SW480 (cell line): Measurements from ENCODE around the gene FHOD3.
"Not testable (repeated sequence)": the region's sequence is repeated elsewhere in the genome, so short reads cannot be mapped to it uniquely, and the experiment has no call there.

Source experiments
- DNase-seq: peaks from one replicate; pipeline ENCODE4 v3.0.0-alpha.2; 2016; ENCODE audit warnings: low spot score

The FHOD3 gene

DNA sequence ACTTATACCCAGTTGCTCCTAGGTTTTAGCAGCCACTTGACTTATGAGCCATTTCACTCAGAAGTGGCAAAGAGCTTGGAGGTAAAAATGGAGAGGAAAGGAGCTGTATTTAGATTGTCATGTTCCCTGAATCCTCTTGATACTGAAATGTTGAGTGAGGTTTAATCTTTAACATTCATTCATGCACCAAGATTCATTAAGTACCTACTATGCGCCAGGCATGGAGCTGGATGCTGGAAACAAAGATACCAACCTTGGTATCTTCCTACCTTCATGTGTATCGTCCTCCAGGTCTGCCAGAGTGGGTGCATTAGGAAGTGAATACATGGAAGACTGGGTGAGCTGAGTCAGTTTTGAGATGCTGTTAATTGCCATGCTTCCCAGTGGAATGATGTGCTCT, 507.6 kb downstream of the FHOD3 start:
- no peak for DNase-seq

DNA sequence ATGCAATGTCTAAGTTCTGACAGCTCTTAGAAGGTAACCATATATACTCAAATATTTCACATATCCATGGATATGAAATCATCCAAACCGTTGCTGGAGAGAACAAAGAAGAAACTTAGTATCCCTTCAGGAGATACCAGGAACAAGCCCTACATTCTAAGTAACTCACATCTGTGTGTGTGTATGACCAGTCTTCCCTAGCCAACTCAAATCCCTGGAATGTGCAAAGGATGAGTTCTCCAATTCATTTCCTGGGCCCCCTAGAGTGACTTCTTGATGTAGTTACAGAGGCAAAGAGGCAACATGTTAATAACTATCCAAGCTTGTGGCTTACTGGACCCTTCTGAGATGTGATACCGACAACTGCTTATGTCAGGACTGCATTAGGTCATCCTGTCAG, 511.2 kb downstream of the FHOD3 start:
- DNase-seq: no peak

DNA sequence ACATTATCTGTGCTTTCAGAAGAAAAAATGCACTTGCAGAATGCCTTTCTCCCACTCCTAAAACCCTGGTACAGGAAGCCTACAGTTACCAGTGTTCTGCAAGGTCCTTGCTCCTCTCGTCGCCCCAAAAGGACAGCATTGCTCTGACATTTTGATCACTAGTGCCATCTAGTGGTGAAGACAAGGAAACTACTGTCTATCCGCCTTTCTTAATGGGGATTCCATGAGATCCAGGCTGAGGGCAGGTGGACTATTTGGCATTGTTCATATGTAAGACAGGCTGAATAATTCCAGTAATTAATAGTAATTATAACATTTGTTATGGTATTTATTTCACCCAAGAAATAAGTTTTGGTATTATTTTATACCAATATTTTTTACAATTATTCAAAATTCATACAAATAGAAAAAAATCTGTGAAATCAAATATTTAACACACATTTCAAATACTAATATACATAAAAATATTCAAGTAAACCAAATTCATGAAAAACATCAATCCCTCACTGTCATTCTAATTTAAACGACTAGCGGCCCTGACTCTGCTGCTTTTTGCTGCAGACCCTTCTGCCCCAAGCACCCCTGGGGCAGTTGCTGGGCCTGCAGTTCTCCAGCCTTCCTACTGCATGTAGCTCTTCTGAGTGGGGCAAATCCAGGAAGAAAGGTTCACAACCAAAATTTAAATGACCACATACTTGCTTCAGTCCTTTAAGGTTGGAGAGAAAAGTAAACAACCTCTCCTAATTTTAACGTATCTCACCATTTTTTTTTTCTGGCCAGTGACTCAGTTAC, 512.3 kb downstream of the FHOD3 start:
- peak; percentile 57 for DNase-seq

DNA sequence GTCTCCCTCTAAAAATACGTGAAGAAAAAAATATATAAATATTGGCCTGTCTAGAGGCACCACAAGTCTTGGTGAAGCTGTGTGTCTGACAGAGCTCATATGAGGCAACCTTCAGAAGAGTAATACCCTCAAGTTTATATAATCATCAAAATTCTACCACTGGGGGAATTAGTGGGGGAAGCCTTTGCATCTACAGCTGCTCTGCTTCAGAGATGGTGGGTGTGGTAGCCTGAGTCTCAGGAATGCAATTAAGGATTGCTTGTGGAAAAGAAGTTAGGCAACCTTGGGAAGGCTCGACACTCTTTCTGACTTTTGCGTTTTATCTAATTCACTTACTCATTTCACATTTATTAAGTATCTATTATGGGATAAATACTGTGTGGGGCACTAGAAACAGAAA, 513.9 kb downstream of the FHOD3 start:
- no peak for DNase-seq

DNA sequence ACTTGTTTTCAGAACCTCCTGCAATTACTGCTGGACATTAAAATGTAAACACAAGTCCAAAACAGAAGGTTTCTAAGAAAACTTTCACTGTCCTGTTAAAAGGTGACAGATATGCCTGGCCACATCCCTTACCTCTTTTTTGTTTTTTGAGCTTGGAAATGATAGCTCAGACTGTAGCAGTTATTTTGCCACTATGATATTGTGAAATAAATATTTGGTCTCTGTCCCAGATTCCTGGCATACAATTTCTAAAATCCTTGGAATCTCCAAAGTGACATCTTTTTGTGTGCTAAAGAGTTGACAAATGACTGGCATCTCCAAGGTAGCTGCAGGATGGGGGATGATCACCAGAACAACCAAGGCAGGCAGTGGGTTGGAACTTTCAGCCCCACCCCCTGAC, 514.4 kb downstream of the FHOD3 start:
- DNase-seq: no peak

DNA sequence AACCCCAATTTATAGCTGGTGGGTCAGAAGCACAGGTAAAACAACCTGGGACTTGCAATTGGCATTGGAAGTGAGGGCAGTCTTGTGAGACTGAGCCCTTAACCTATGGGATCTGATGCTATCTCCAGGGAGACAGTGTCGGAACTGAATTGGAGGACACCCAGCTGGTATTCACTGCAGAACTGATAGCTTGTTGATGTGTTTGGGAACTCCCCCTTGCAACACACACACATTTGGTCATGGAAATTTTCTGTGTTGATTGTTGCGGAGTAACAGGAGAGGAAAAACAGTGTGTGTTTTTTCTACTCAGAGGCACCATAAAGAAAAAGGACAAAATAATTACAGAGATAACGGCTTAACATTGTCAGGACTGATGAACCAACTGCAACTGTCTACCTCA, 515.2 kb downstream of the FHOD3 start:
- DNase-seq: no peak

DNA sequence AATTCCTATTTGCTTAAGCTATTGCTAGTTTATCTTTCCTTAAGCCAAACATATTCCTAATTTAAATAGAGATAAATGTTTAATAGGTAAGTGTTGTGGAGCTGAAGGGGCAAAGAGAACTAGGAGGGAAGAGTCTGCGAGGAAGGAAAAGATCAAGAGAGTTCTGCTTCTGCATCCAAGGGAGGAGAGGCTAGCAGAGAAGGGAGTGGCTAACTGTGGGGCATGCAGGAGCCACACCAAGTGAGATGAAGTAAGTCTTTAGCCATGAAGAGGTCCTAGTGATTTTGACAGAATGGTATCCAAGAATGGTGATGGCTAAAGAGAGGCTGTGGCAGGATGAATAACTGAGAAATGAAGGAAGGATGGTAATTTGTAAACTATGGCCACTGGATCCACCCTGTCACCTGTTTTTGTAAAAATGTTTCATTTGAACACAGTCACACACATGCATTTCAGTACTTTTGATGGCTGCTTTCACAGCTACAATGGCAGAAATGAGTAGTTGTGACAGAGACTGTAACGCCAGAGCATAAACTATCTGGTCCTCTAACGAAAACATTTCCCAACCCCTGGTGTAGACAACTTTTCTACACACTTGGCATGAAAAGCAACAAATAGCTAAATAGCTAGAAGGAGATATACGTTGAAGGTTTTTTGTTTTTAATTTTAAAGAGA, 515.7 kb downstream of the FHOD3 start:
- DNase-seq: no peak

DNA sequence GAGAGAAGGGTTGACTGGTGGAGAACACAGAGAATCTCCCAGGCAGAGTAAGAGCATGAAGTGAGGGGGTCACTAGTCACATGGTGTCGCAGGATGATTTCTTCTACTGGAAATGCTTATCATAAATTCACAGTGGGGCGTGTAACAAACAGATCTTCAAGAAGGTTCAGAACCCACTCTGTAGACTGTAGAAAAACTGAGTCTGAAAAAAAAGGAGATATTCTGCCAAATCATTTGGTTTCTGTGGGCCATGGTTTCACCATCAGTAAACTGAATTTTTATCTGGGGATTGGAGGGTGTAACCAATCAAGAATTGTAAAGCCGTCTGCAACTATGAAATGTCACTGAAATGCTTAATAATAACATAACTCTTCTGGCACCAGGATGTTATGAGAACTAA, 516.3 kb downstream of the FHOD3 start:
- DNase-seq: no peak

DNA sequence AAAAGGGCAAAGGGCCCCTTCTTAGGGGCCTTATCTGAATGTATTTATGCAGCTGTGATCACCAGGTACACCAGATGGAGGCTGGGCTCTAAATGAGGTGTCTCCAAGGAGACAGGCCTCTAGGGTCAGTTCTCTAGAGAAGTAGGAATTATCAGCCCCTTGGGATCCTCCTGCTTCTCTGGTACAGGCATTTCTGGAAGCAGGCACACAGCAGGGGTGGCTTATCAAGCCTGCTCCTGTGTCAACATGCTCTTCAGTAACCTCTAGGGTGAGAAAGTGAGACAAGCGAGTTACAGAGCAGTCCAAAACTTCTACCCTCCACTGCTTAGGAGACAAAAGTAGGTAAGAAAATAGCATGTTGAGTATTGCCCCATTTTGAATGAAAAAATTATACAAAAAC, 517.5 kb downstream of the FHOD3 start:
- DNase-seq: no peak

DNA sequence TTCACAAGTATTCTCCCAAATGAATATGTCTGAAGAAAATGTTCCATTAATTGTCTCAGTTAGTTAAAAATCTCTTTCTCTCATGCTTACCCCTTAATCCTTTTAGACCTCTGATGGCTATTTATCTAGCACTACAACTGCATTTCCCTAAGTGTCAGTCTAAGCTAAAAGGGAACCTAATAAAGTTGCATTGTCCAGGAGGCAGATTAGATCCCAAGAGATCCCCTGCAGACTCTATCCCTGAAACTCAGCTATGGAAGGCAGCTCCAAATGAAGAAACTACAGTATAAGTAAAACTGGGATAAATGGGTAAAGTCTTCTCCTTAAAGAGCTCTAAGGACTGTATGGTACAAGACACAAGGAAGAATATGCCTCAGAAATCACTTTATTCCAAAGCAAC, 518.6 kb downstream of the FHOD3 start:
- DNase-seq: not testable (repeated sequence)

DNA sequence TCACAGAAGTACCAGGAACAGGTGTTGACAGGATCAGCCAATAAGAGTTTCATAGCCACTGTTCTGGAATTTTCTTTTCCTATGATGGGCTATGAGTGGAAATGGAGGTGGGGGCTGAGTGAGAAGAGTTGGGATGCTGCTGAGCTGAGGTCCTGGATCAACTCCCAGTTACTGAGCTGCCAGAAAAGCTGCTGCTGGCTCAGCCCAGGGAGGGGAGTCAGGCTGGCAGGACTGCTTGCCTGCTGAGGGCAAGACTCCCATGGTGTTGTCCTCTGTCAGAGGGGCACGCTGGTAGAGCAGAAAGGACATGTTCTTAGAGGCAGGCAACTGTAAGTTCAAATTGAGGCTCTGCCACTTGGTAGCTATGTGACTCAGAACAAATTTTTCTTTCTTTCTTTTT, 519.5 kb downstream of the FHOD3 start:
- DNase-seq: no peak

DNA sequence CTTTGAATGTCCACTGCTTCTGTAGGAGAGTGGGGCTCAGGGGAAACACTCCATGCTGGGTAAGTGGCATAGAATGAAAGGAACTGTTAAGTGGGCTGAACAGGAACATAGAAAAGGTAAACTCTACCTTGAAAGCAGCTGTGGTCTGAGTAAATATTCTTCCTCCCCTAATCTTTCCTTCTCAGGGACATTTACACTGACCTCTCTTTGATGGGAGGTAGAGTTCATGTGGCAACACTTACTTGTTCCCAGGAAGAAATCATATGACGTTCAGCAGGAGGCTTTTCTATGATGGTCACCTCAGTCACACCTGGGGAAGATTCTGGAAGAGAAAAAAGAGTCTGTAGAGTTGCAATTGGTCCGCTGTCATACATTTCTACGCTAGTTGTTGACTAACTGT, 521.1 kb downstream of the FHOD3 start:
- no peak for DNase-seq

DNA sequence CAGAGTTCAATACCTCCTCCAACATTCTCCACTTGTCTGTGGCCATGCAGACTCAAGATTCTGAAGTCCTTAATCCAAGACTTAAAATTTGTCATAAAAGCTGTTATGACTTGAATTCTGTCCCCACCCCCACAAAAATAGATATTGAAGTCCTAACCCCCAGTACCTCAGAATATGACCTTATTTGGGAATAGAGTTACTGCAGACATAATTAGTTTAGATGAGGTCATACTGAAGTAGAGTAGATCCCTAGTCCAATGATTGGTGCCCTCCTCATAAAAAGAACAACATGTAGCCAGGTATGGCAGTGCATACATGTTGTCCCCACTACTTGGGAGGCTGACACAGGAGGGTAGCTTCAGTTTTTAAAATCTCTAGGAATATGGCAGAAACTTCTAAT, 522.1 kb downstream of the FHOD3 start:
- no peak for DNase-seq

DNA sequence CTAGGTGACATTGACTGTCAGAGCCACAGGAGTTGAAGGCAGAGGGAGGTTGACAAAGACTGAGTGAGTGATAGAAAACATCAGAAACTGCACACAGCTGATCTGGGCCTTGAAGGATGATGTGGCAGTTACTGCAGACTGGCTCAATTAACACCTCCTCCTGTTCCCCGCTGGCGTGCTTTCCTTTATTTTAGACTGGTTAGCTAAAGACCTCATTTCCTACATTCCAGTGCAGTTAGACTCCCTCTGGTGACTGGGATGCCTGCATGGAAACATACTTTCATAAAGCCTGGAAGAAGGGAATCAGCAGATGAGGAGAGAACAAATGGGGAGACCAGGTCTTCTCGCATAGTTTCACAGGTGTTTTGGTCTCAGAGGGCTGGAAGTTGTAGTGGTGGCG, 524.2 kb downstream of the FHOD3 start:
- no peak for DNase-seq

DNA sequence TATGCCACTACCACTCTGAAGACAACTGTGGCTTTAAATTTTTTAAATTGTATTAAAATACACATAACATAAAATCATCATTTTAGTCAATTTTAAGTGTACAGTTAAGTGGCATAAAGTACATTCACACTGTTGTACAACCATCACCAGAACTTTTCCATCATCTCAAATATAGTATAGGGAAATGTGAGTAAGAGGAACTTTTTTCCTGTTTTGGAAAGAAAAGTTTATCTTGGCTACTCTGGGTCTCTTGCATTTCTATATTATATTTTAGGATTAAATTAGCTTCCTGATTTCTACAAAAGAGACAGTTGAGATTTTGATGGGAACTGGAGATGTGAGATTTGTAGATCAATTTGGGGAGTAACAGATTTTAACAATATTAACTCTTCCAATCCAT, 528.0 kb downstream of the FHOD3 start:
- no peak for DNase-seq

DNA sequence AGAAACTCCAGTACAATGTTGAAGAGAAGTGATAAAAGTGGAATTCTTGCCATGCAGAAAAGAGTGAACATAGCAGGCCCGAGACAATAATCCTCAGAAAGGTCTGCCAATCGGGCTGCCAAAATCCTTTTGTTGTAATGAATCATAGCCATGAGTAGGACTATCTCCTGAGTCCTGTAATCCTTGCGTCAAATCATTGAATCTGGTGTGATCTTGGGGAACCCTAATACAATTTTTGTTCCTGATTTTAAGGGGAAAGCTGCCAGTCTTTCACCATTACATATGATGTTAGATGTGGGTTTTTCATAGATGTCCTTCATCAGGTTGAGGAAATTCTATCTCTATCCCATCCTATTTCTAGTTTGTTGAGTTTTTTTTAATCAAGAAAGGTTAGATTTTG, 529.0 kb downstream of the FHOD3 start:
- DNase-seq: no peak

DNA sequence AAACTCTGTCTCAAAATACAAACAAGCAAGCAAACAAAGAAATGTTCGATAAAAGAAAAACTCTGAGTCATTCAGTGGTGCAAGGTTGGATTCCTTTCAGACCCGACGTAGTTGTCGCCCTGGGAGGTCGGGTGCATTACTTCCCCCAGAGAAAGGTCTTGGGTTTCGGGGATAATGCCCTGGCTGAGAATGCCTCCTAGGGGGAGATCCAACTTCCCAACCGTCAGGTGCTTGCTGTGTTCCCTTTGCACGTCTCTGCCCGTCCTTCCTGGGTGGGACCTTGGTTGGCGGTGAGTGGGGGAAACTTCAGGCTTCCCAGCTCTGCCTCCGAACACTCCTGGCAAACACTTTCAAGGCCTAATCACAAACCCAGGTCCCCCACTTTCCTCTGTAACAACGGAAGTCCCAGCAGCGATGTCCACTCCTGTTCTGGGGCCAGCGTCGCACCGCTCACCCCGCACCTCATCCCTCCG, 530.7 kb downstream of the FHOD3 start:
- DNase-seq: peak; percentile 22

DNA sequence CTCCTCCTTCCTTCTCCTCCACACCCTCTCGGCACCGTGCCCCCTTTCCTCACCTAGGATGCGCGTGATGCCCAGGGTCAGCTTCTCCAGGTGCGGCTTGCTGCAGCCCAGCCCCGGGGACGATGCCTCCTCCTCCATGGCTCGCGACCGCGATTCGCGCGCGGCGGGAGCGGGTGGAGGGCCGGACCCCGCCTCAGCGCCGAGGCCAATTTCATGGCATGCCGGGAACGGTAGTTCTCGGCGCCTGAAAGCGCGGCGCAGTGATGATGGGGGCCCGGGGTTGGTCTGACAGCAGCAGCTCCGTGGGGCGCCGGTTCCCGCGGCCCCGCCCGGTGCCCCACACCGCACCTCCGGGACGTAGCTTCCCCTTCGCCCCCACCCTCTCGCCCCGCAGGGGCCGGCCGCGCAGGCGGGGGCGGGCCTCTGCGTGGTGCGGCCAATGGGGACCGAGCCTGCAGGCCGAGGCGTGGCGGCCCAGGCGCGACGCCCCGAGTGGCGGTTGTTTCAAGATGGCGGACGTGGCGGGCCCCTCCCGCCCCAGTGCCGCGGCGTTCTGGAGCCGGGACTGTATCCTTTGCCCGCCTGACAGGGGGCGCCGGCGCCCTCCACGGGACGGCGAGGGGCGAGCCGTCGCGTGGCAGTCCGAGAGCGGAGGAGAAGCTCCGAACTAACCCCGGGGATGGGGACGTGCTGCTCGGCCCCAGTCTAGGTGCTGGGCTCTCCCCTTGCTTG, 531.3 kb downstream of the FHOD3 start, which contains the start of the genes KIAA1328 and TPGS2:
Gene KIAA1328, plus strand, starts transcription at position 498 of the 732 bp plus-strand sequence. Its CDS starts 12 bp downstream, at position 510.
Gene TPGS2, minus strand, starts transcription at position 373 of the 732 bp plus-strand sequence. Its CDS starts 235 bp downstream, at position 138.
- peak; percentile 68 for DNase-seq
